HCT116 (cell line): ENCODE results near the gene HES5. TPM values are rescaled to one million over a fixed set of nuclear protein-coding genes. Genes with fewer than 3 reads are reported as not detected.

ENCODE experiments used
- ATAC-seq: fragments of 200-7000 bp; cut with Tn5 transposase; 2 replicates; pipeline ENCODE4 v1.9.1; 2020; ENCODE audit warnings: mild to moderate bottlenecking, moderate library complexity
- BruUV-seq: library from RNA; stranded (reverse); fragments of 400-500 nt; replicated peaks from 2 replicates; lab custom pipeline; 2021; lab: Mats Ljungman, UMichigan
- CTCF ChIA-PET: fragments of 300-600 bp; sonication (Branson Sonifier 250); formaldehyde crosslinking; loops from one replicate; lab custom pipeline; 2021; ENCODE audit warnings: antibody characterized with exemption; lab: Charles Lee
- POLR2A ChIA-PET: fragments of 300-600, 350-600 bp; sonication (Branson Sonifier 250); formaldehyde crosslinking; loops from one replicate; lab custom pipeline; 2021; ENCODE audit warnings: antibody characterized with exemption; lab: Charles Lee
- RAD21 ChIA-PET, 2 experiments: fragments of 300-600 bp; sonication (Branson Sonifier 250); formaldehyde crosslinking; loops; one replicate each; lab custom pipeline; 2023; ENCODE audit warnings: low total read pairs in 2 of 2; ENCODE audit not compliant: uncharacterized antibody in 2 of 2, unreplicated experiment in 2 of 2, low non-redundant PET in 1 of 2; lab: Charles Lee
- DNase-seq: peaks from one replicate; pipeline ENCODE4 v3.0.0-alpha.2; 2010; ENCODE audit warnings: low read depth, low spot score
- H2AFZ ChIP-seq: fragments of 200-600 bp; shearing (Covaris generic), sonication (generic); 2 replicates; pipeline ENCODE4 v1.6.1; 2017; ENCODE audit warnings: low read depth, mixed run types, mixed read lengths, antibody characterized with exemption, low read length; ENCODE audit not compliant: poor library complexity, severe bottlenecking
- H3K27ac ChIP-seq: 2 replicates; pipeline ENCODE4 v1.5.1; 2012; ENCODE audit warnings: low read depth, low read length
- H3K27me3 ChIP-seq: fragments of 200-600 bp; sonication (generic); 2 replicates; pipeline ENCODE4 v1.6.1; 2016; ENCODE audit warnings: mixed run types, low read length, mixed read lengths; ENCODE audit not compliant: insufficient read depth
- H3K36me3 ChIP-seq, 2 experiments: fragments of 200-500 bp in 1 of 2; fragments of 200-600 bp in 1 of 2; sonication (Bioruptor generic) in 1 of 2; sonication (generic) in 1 of 2; 2 replicates each; pipeline versions ENCODE4 v1.5.1 to v1.6.1; 2014 to 2016; ENCODE audit warnings: low read length in 2 of 2, inconsistent platforms in 1 of 2, mixed read lengths in 1 of 2, mixed run types in 1 of 2; ENCODE audit not compliant: insufficient read depth in 2 of 2, control insufficient read depth in 1 of 2
- H3K4me1 ChIP-seq, 2 experiments: fragments of 200-600 bp in 1 of 2; sonication (generic) in 1 of 2; 2 replicates each; pipeline versions ENCODE4 v1.5.1 to v1.6.1; 2012 to 2017; ENCODE audit warnings: low read length in 2 of 2, inconsistent platforms in 1 of 2, mild to moderate bottlenecking in 1 of 2, mixed read lengths in 1 of 2, mixed run types in 1 of 2, moderate library complexity in 1 of 2; ENCODE audit not compliant: insufficient read depth in 2 of 2, control insufficient read depth in 1 of 2
- H3K4me2 ChIP-seq: fragments of 200-600 bp; sonication (generic); 2 replicates; pipeline ENCODE4 v1.6.1; 2017; ENCODE audit warnings: mixed run types, low read length, mixed read lengths
- H3K4me3 ChIP-seq, 2 experiments: fragments of 200-600 bp in 1 of 2; sonication (generic) in 1 of 2; replicated peaks in 1 of 2; 2 replicates each; pipeline ENCODE4 v1.5.1; 2011 to 2016; ENCODE audit warnings: low read length in 2 of 2, control low read depth in 1 of 2, low read depth in 1 of 2, mild to moderate bottlenecking in 1 of 2, mixed read lengths in 1 of 2, mixed run types in 1 of 2
- H3K79me2 ChIP-seq: fragments of 200-600 bp; sonication (generic); 2 replicates; pipeline ENCODE4 v1.6.1; 2017; ENCODE audit warnings: mild to moderate bottlenecking, mixed run types, low read length, moderate library complexity, mixed read lengths; ENCODE audit not compliant: insufficient read depth
- H3K9ac ChIP-seq: fragments of 200-600 bp; sonication (generic); 2 replicates; pipeline ENCODE4 v1.6.1; 2016; ENCODE audit warnings: low read length, mixed read lengths
- H3K9me2 ChIP-seq: fragments of 200-600 bp; sonication (generic), shearing (Covaris generic); 2 replicates; pipeline ENCODE4 v1.6.1; 2017; ENCODE audit warnings: mixed run types, mild to moderate bottlenecking, moderate library complexity; ENCODE audit not compliant: insufficient read depth
- H3K9me3 ChIP-seq, 2 experiments: fragments of 200-500 bp in 1 of 2; fragments of 200-600 bp in 1 of 2; sonication (Bioruptor generic) in 1 of 2; sonication (generic) in 1 of 2; 2 replicates each; pipeline ENCODE4 v1.6.1; 2014 to 2017; ENCODE audit warnings: low read length in 2 of 2, mixed read lengths in 2 of 2, inconsistent platforms in 1 of 2, low read depth in 1 of 2, mild to moderate bottlenecking in 1 of 2, mixed run types in 1 of 2, moderate library complexity in 1 of 2; ENCODE audit not compliant: control insufficient read depth in 1 of 2, insufficient read depth in 1 of 2
- H4K20me1 ChIP-seq: fragments of 200-600 bp; sonication (generic), shearing (Covaris generic); 2 replicates; pipeline ENCODE4 v1.6.1; 2017; ENCODE audit warnings: mixed run types, mild to moderate bottlenecking, moderate library complexity; ENCODE audit not compliant: insufficient read depth
- CBX3 ChIP-seq: IDR thresholded peaks from 2 replicates; pipeline ENCODE4 v1.6.1; 2012; ENCODE audit warnings: low read depth
- CEBPB ChIP-seq: IDR thresholded peaks from 2 replicates; pipeline ENCODE4 v1.6.1; 2012; ENCODE audit warnings: low read depth
- EGR1 ChIP-seq: IDR thresholded peaks from 2 replicates; pipeline ENCODE4 v1.6.1; 2012; ENCODE audit warnings: low read depth
- ELF1 ChIP-seq: IDR thresholded peaks from 2 replicates; pipeline ENCODE4 v1.6.1; 2012; ENCODE audit warnings: low read depth, borderline replicate concordance
- EZH2phosphoT487 ChIP-seq: fragments of 200-600 bp; IDR thresholded peaks from 2 replicates; pipeline ENCODE4 v1.6.1; 2018; ENCODE audit warnings: antibody characterized with exemption, borderline replicate concordance
- FOSL1 ChIP-seq: IDR thresholded peaks from 2 replicates; pipeline ENCODE4 v1.6.1; 2012; ENCODE audit warnings: low read depth
- POLR2AphosphoS5 ChIP-seq: IDR thresholded peaks from 2 replicates; pipeline ENCODE4 v1.6.1; 2011; ENCODE audit warnings: mild to moderate bottlenecking, low read depth, low read length, moderate library complexity
- RAD21 ChIP-seq: IDR thresholded peaks from 2 replicates; pipeline ENCODE4 v1.6.1; 2012; ENCODE audit warnings: low read depth, mild to moderate bottlenecking
- SP1 ChIP-seq: IDR thresholded peaks from 2 replicates; pipeline ENCODE4 v1.6.1; 2012; ENCODE audit warnings: low read depth
- SRF ChIP-seq: IDR thresholded peaks from 2 replicates; pipeline ENCODE4 v1.6.1; 2012; ENCODE audit warnings: low read depth
- YY1 ChIP-seq: IDR thresholded peaks from 2 replicates; pipeline ENCODE4 v1.6.1; 2011; ENCODE audit warnings: low read length, low read depth, moderate library complexity, mild to moderate bottlenecking; ENCODE audit not compliant: insufficient replicate concordance; ENCODE audit errors: extremely low read depth
- ZFX ChIP-seq: fragments of 450-650 bp; IDR thresholded peaks from 2 replicates; pipeline ENCODE4 v1.6.1; 2017
- intact Hi-C: fragments of 100-400 bp; cut with micrococcal nuclease; formaldehyde crosslinking; loops from 2 replicates; pipeline ENCODE4 v1.10.0; 2022
- total RNA-seq: library from RNA; stranded (reverse); gene quantifications from one replicate; pipeline ENCODE4 v1.2.1, GENCODE V29; 2021; ENCODE audit not compliant: unreplicated experiment
- TF ChIP-seq, protein P1 (sequence below): IDR thresholded peaks from 2 replicates; pipeline ENCODE4 v1.6.1; 2011; ENCODE audit warnings: mild to moderate bottlenecking, low read length, moderate library complexity; ENCODE audit not compliant: insufficient replicate concordance; ENCODE audit errors: extremely low read depth
- TF ChIP-seq, protein P2 (sequence below): IDR thresholded peaks from 2 replicates; pipeline ENCODE4 v1.6.1; 2012
- TF ChIP-seq, protein P3 (sequence below): IDR thresholded peaks from 2 replicates; pipeline ENCODE4 v1.6.1; 2012
- TF ChIP-seq, protein P4 (sequence below): IDR thresholded peaks from 2 replicates; pipeline ENCODE4 v1.6.1; 2012; ENCODE audit warnings: low read depth

The HES5 gene
- total RNA-seq, 1 experiment from 2014 or later = not detected

DNA sequence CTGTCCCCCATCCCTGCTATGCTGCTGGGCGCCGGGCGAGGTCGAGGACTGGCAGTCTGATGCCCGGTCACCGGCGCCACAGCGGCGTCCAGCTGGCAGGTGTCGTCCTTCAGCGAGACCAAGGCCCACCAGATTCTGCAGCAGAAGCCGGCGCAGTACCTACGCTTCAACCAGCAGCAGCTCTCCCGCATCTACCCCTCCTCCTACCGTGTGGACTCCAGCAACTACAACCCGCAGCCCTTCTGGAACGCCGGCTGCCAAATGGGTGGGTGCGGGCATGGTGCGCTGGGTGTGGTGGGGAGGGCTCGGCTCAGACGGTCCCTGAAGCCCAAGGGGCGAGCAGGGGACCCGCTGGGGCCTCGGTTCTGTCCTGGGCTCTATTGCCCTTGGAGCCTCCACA is 33.3 kb downstream of the HES5 start (continued):
- TF ChIP-seq RAD21 (no peak), FOSL1 (no peak)
- TF ChIP-seq, protein P1, sequence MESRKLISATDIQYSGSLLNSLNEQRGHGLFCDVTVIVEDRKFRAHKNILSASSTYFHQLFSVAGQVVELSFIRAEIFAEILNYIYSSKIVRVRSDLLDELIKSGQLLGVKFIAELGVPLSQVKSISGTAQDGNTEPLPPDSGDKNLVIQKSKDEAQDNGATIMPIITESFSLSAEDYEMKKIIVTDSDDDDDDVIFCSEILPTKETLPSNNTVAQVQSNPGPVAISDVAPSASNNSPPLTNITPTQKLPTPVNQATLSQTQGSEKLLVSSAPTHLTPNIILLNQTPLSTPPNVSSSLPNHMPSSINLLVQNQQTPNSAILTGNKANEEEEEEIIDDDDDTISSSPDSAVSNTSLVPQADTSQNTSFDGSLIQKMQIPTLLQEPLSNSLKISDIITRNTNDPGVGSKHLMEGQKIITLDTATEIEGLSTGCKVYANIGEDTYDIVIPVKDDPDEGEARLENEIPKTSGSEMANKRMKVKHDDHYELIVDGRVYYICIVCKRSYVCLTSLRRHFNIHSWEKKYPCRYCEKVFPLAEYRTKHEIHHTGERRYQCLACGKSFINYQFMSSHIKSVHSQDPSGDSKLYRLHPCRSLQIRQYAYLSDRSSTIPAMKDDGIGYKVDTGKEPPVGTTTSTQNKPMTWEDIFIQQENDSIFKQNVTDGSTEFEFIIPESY = no peak
- TF ChIP-seq, all 23 proteins: peak for 0

DNA sequence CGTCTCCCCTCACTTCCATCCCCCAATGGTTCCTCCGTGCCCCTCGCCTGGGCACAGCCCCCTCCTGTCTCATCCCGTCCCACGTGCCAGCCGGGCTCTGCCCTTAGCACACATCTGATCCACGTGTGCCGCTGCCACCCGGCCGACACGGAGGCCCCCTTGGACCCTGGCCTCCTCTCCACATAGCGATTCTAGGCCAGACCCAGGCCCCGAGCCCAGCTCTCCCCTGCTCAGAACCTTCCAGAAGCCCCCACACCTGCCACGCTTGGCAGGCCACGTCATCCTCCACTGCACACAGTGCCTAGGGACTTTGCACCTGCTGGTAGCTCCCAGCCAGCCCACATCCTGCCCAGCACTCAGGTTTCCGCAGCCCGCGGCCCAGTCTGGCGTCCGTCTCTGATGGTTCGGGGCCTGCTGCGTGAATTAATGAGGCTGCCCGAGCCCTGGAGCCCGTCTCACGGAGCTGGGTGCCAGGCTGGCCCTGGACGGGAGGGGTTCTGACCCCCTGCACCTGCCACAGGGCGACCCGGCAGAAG is 33.9 kb downstream of the HES5 start:
- H3K9me3 ChIP-seq = no peaks in the 10 kb centered on the region
- no peaks in the 10 kb centered on the region for H4K20me1 ChIP-seq
- no peaks in the 10 kb centered on the region for H3K27me3 ChIP-seq
- no peaks in the 10 kb centered on the region for H3K36me3 ChIP-seq
- H3K4me3 ChIP-seq = no peak overlapping the region
- no peak overlapping the region for H3K27ac ChIP-seq
- no TSS peak for BruUV-seq
- ATAC-seq = no peak
- no peaks in the 10 kb centered on the region for H3K9me2 ChIP-seq
- no peak for DNase-seq
- peaks cover 9 to 11% of the 10 kb centered on the region in 2 experiments; a peak in 3 of 4 replicates for H3K4me1 ChIP-seq
- intact Hi-C loops = no loop called here
- H3K79me2 ChIP-seq = no peaks in the 10 kb centered on the region
- H3K9ac ChIP-seq = no peak overlapping the region
- no peak overlapping the region for H3K4me2 ChIP-seq
- H2AFZ ChIP-seq = no peak overlapping the region
- POLR2A ChIA-PET = no interaction called here
- CTCF ChIA-PET = no interaction called here
- RAD21 ChIA-PET = no interaction called here
- TF ChIP-seq SP1 (no peak), CEBPB (no peak), SRF (no peak), ELF1 (no peak), ZFX (no peak), EZH2phosphoT487 (no peak), RAD21 (no peak), POLR2AphosphoS5 (no peak), EGR1 (no peak), CBX3 (no peak), YY1 (no peak)
- TF ChIP-seq, protein P2, sequence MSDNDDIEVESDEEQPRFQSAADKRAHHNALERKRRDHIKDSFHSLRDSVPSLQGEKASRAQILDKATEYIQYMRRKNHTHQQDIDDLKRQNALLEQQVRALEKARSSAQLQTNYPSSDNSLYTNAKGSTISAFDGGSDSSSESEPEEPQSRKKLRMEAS = no peak
- TF ChIP-seq, protein P1 = no peak
- TF ChIP-seq, protein P3, sequence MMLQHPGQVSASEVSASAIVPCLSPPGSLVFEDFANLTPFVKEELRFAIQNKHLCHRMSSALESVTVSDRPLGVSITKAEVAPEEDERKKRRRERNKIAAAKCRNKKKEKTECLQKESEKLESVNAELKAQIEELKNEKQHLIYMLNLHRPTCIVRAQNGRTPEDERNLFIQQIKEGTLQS = no peak
- TF ChIP-seq, protein P4, sequence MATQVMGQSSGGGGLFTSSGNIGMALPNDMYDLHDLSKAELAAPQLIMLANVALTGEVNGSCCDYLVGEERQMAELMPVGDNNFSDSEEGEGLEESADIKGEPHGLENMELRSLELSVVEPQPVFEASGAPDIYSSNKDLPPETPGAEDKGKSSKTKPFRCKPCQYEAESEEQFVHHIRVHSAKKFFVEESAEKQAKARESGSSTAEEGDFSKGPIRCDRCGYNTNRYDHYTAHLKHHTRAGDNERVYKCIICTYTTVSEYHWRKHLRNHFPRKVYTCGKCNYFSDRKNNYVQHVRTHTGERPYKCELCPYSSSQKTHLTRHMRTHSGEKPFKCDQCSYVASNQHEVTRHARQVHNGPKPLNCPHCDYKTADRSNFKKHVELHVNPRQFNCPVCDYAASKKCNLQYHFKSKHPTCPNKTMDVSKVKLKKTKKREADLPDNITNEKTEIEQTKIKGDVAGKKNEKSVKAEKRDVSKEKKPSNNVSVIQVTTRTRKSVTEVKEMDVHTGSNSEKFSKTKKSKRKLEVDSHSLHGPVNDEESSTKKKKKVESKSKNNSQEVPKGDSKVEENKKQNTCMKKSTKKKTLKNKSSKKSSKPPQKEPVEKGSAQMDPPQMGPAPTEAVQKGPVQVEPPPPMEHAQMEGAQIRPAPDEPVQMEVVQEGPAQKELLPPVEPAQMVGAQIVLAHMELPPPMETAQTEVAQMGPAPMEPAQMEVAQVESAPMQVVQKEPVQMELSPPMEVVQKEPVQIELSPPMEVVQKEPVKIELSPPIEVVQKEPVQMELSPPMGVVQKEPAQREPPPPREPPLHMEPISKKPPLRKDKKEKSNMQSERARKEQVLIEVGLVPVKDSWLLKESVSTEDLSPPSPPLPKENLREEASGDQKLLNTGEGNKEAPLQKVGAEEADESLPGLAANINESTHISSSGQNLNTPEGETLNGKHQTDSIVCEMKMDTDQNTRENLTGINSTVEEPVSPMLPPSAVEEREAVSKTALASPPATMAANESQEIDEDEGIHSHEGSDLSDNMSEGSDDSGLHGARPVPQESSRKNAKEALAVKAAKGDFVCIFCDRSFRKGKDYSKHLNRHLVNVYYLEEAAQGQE = no peak
